Suprapubic skin (tissue), 4 donors: ENCODE measurements around the gene SEC14L2.

Experiments used
- CTCF ChIP-seq, 2 donors: fragments of 200-600 bp in 1 of 2; fragments of 450-650 bp in 1 of 2; sonication (generic) in 1 of 2; IDR thresholded peaks; one replicate each; pipeline ENCODE4 v1.5.1; 2016 to 2019; ENCODE audit warnings: antibody characterized with exemption in 2 of 2, mild to moderate bottlenecking in 1 of 2, moderate library complexity in 1 of 2
- EP300 ChIP-seq: sonication (generic); formaldehyde crosslinking; IDR thresholded peaks from one replicate; pipeline ENCODE4 v1.6.1; 2017; ENCODE audit warnings: antibody characterized with exemption
- POLR2A ChIP-seq, 2 donors: fragments of 450-650 bp; IDR thresholded peaks; one replicate each; pipeline ENCODE4 v1.6.1; 2017; ENCODE audit warnings: antibody characterized with exemption in 2 of 2, mild to moderate bottlenecking in 2 of 2, moderate library complexity in 2 of 2
- POLR2AphosphoS5 ChIP-seq, 3 donors: sonication (generic); formaldehyde crosslinking; IDR thresholded peaks; one replicate each; pipeline ENCODE4 v1.6.1; 2017; ENCODE audit warnings: antibody characterized with exemption in 3 of 3

GRCh38 chr22:30351226-30351625 lies 45.6 kb upstream of the SEC14L2 start:
- TF ChIP-seq CTCF (IDR thresholded peaks at IDR 0.05): no peak
- TF ChIP-seq POLR2A (IDR thresholded peaks at IDR 0.05): no peak
- TF ChIP-seq POLR2AphosphoS5 (IDR thresholded peaks at IDR 0.05): no peak
- TF ChIP-seq EP300: no peak
